ENCODE measurements around the gene ASB3.

DNA sequence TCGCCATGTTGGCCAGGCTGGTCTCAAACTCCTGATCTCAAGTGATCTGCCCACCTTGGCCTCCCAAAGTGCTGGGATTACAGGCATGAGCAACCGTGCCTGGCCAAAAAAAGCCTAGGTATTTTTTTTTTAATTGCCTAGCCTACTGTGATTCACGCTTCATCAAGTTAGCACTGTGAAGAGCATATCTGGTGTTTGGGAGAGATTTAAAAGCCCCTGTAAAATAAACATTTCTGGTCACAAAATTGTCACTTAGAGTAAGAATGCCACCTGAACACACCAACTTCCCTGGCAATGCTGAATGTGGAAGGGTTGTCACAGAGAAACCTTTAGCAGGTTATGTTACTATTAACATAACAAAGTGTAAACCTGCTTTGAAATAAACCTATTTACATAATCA, 58.8 kb downstream of the ASB3 start:
- TF ChIP-seq, protein P1, sequence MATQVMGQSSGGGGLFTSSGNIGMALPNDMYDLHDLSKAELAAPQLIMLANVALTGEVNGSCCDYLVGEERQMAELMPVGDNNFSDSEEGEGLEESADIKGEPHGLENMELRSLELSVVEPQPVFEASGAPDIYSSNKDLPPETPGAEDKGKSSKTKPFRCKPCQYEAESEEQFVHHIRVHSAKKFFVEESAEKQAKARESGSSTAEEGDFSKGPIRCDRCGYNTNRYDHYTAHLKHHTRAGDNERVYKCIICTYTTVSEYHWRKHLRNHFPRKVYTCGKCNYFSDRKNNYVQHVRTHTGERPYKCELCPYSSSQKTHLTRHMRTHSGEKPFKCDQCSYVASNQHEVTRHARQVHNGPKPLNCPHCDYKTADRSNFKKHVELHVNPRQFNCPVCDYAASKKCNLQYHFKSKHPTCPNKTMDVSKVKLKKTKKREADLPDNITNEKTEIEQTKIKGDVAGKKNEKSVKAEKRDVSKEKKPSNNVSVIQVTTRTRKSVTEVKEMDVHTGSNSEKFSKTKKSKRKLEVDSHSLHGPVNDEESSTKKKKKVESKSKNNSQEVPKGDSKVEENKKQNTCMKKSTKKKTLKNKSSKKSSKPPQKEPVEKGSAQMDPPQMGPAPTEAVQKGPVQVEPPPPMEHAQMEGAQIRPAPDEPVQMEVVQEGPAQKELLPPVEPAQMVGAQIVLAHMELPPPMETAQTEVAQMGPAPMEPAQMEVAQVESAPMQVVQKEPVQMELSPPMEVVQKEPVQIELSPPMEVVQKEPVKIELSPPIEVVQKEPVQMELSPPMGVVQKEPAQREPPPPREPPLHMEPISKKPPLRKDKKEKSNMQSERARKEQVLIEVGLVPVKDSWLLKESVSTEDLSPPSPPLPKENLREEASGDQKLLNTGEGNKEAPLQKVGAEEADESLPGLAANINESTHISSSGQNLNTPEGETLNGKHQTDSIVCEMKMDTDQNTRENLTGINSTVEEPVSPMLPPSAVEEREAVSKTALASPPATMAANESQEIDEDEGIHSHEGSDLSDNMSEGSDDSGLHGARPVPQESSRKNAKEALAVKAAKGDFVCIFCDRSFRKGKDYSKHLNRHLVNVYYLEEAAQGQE (IDR thresholded peaks at IDR 0.05; ENCODE audit: insufficient read depth in 1 of 2, low read depth in 2 of 2, low read length in 2 of 2): no peak
- no peak for TF ChIP-seq SIN3A (IDR thresholded peaks at IDR 0.05; ENCODE audit: borderline replicate concordance, insufficient read depth, low read length)

Data from PFSK-1 (cell line).